OCI-LY1 (cell line): ENCODE data around the gene SEC23A.
"Not testable (repeated sequence)": the region's sequence is repeated elsewhere in the genome, so short reads cannot be mapped to it uniquely, and the experiment has no call there.

Experiments
- H2AFZ ChIP-seq: fragments of 200-600 bp; sonication (generic), shearing (Covaris generic); 2 replicates; pipeline ENCODE4 v1.6.0; 2014; ENCODE audit warnings: antibody characterized with exemption, mild to moderate bottlenecking, low read length
- H3F3A ChIP-seq: fragments of 200-600 bp; sonication (generic), shearing (Covaris generic); 2 replicates; pipeline ENCODE4 v1.6.0; 2014; ENCODE audit warnings: mild to moderate bottlenecking, antibody characterized with exemption, low read length, moderate library complexity; ENCODE audit not compliant: insufficient read depth
- H3K27ac ChIP-seq: fragments of 200-600 bp; sonication (generic); 2 replicates; pipeline ENCODE4 v1.5.1; 2014; ENCODE audit warnings: low read length, mixed run types, mild to moderate bottlenecking, low read depth; ENCODE audit not compliant: poor library complexity, severe bottlenecking
- H3K27me3 ChIP-seq: fragments of 200-600 bp; sonication (generic); 2 replicates; pipeline ENCODE4 v1.6.0; 2014; ENCODE audit warnings: antibody characterized with exemption, mild to moderate bottlenecking, low read length, moderate library complexity; ENCODE audit not compliant: insufficient read depth
- H3K36me3 ChIP-seq: fragments of 200-600 bp; sonication (generic); 2 replicates; pipeline ENCODE4 v1.6.1; 2014; ENCODE audit warnings: mild to moderate bottlenecking, antibody characterized with exemption, low read length, moderate library complexity, mixed read lengths; ENCODE audit not compliant: insufficient read depth
- H3K4me1 ChIP-seq: fragments of 200-600 bp; sonication (generic); 2 replicates; pipeline ENCODE4 v1.5.1; 2014; ENCODE audit warnings: mild to moderate bottlenecking, low read length, moderate library complexity; ENCODE audit not compliant: insufficient read depth, severe bottlenecking
- H3K4me2 ChIP-seq: fragments of 200-600 bp; sonication (generic), shearing (Covaris generic); 2 replicates; pipeline ENCODE4 v1.6.1; 2014; ENCODE audit warnings: low read length
- H3K4me3 ChIP-seq: fragments of 200-600 bp; sonication (generic); 2 replicates; pipeline ENCODE4 v1.5.1; 2014; ENCODE audit warnings: low read length, low read depth, mild to moderate bottlenecking, mixed read lengths; ENCODE audit not compliant: poor library complexity, severe bottlenecking
- H3K79me2 ChIP-seq: fragments of 200-600 bp; shearing (Covaris generic); 2 replicates; pipeline ENCODE4 v1.6.1; 2016; ENCODE audit warnings: mixed run types, low read length, mixed read lengths; ENCODE audit not compliant: insufficient read depth
- H3K9ac ChIP-seq: fragments of 200-600 bp; sonication (generic), shearing (Covaris generic); 2 replicates; pipeline ENCODE4 v1.6.1; 2014; ENCODE audit warnings: mild to moderate bottlenecking, low read length, mixed read lengths
- H3K9me2 ChIP-seq: fragments of 200-600 bp; sonication (generic), shearing (Covaris generic); 2 replicates; pipeline ENCODE4 v1.6.1; 2014; ENCODE audit warnings: low read depth, mild to moderate bottlenecking, low read length, mixed read lengths
- H3K9me3 ChIP-seq: fragments of 200-600 bp; shearing (Covaris generic); 2 replicates; pipeline ENCODE4 v1.6.1; 2014; ENCODE audit warnings: low read length, mixed read lengths
- H4K20me1 ChIP-seq: fragments of 200-600 bp; sonication (generic), shearing (Covaris generic); 2 replicates; pipeline ENCODE4 v1.6.0; 2016; ENCODE audit warnings: mild to moderate bottlenecking, low read length; ENCODE audit not compliant: insufficient read depth
- CTCF ChIP-seq: fragments of 200-600 bp; sonication (generic), shearing (Covaris generic); IDR thresholded peaks from 2 replicates; pipeline ENCODE4 v1.5.1; 2017; ENCODE audit warnings: mild to moderate bottlenecking, antibody characterized with exemption, low read length, moderate library complexity, mixed read lengths
- EZH2 ChIP-seq: fragments of 200-600 bp; sonication (generic), shearing (Covaris generic); IDR thresholded peaks from 2 replicates; pipeline ENCODE4 v1.8.0; 2017; ENCODE audit warnings: borderline replicate concordance, mixed run types, mild to moderate bottlenecking, antibody characterized with exemption, low read length, moderate library complexity, mixed read lengths

The SEC23A gene

GRCh38 chr14:39060818-39061437 lies 42.1 kb downstream of the SEC23A start:
- H3K36me3 ChIP-seq: peaks cover 44% of the 10 kb centered on the region
- no peak overlapping the region for H2AFZ ChIP-seq

GRCh38 chr14:39055786-39056474 lies 47.1 kb downstream of the SEC23A start:
- no peaks in the 10 kb centered on the region for H3K27me3 ChIP-seq
- no peak overlapping the region for H2AFZ ChIP-seq
- H3K9ac ChIP-seq: no peak overlapping the region
- H4K20me1 ChIP-seq: no peaks in the 10 kb centered on the region
- no peak overlapping the region for H3K4me2 ChIP-seq
- H3F3A ChIP-seq: no peaks in the 10 kb centered on the region
- H3K9me2 ChIP-seq: no peaks in the 10 kb centered on the region
- no peak overlapping the region for H3K4me3 ChIP-seq
- H3K27ac ChIP-seq: no peak overlapping the region
- no peaks in the 10 kb centered on the region for H3K79me2 ChIP-seq
- peaks cover 28% of the 10 kb centered on the region for H3K9me3 ChIP-seq
- H3K4me1 ChIP-seq: peaks cover 11% of the 10 kb centered on the region
- TF ChIP-seq CTCF (no peak), EZH2 (no peak)
- H3K36me3 ChIP-seq: peaks cover 86% of the 10 kb centered on the region

More at GRCh38 chr14:39060818-39061437, 42.1 kb downstream of the SEC23A start:
- no peaks in the 10 kb centered on the region for H3K27me3 ChIP-seq
- peak overlapping the region; percentile 40 for H3K4me2 ChIP-seq
- H3K79me2 ChIP-seq: no peaks in the 10 kb centered on the region
- H3K9ac ChIP-seq: no peak overlapping the region
- TF ChIP-seq CTCF (no peak), EZH2 (no peak)
- no peaks in the 10 kb centered on the region for H4K20me1 ChIP-seq
- H3K4me1 ChIP-seq: peaks cover 21% of the 10 kb centered on the region
- no peaks in the 10 kb centered on the region for H3K9me2 ChIP-seq
- H3K27ac ChIP-seq: peak overlapping the region; percentile 75
- no peak overlapping the region for H3K4me3 ChIP-seq
- H3F3A ChIP-seq: no peaks in the 10 kb centered on the region
- H3K9me3 ChIP-seq: peaks cover 15% of the 10 kb centered on the region

GRCh38 chr14:39052869-39053454 lies 50.1 kb downstream of the SEC23A start:
- peaks cover 28% of the 10 kb centered on the region for H3K9me3 ChIP-seq
- not testable (repeated sequence) for H3K4me3 ChIP-seq, H3K27me3 ChIP-seq, H3K9me2 ChIP-seq, H3K4me2 ChIP-seq, H3F3A ChIP-seq, H3K27ac ChIP-seq, H4K20me1 ChIP-seq, H3K79me2 ChIP-seq, H2AFZ ChIP-seq, H3K9ac ChIP-seq, H3K4me1 ChIP-seq
- peaks cover 85% of the 10 kb centered on the region for H3K36me3 ChIP-seq
